Measurements from ENCODE around the gene MLST8.

Gene MLST8

GRCh38 chr16:2186505-2186904 lies 18.7 kb upstream of the MLST8 start:
- DNase-seq (ENCODE audit: low spot score): no peak
- TF ChIP-seq CTCF (conservative IDR thresholded peaks at IDR 0.05; ENCODE audit: low read depth): no peak
- H3K27ac ChIP-seq: no peak overlapping the region
- POLR2A ChIA-PET (ENCODE audit: low non-redundant PET): no interaction called here
- CTCF ChIA-PET: no interaction called here

- DNase-seq (ENCODE audit: low spot score): no peak
- no peak for TF ChIP-seq CTCF (conservative IDR thresholded peaks at IDR 0.05; ENCODE audit: low read depth)
- ChIA-PET CTCF (interaction anchor here (0.6 kb wide), 1 partner anchor 348 kb away, joined by 3 read pairs; no protein-coding TSS in a partner anchor), POLR2A (ENCODE audit: low non-redundant PET) (no interaction called here)
- no peak overlapping the region for H3K27ac ChIP-seq
Observed at GRCh38 chr16:2187212-2187611, 18.0 kb upstream of the MLST8 start.

- CTCF ChIA-PET: interaction anchor here (0.7 kb wide), 1 partner anchor 361 kb away, joined by 3 read pairs; the partner anchor contains the start of gene FAHD1
- no peak overlapping the region for H3K27ac ChIP-seq
- no peak for DNase-seq (ENCODE audit: low spot score)
- TF ChIP-seq CTCF (conservative IDR thresholded peaks at IDR 0.05; ENCODE audit: low read depth): no peak
- POLR2A ChIA-PET (ENCODE audit: low non-redundant PET): no interaction called here
Observed at GRCh38 chr16:2188395-2188794, 16.9 kb upstream of the MLST8 start.

- POLR2A ChIA-PET (ENCODE audit: low non-redundant PET): no interaction called here
- TF ChIP-seq CTCF (conservative IDR thresholded peaks at IDR 0.05; ENCODE audit: low read depth): no peak
- CTCF ChIA-PET: no interaction called here
- no peak for DNase-seq (ENCODE audit: low spot score)
- no peak overlapping the region for H3K27ac ChIP-seq
Observed at GRCh38 chr16:2189252-2189893, 15.9 kb upstream of the MLST8 start.

GRCh38 chr16:2190002-2190658 lies 15.1 kb upstream of the MLST8 start:
- ChIA-PET CTCF (interaction anchor here (0.5 kb wide), 1 partner anchor 599 kb away, joined by 3 read pairs; no protein-coding TSS in a partner anchor), POLR2A (ENCODE audit: low non-redundant PET) (no interaction called here)
- no peak for TF ChIP-seq CTCF (conservative IDR thresholded peaks at IDR 0.05; ENCODE audit: low read depth)
- peak overlapping the region; percentile 10; the same call in 1 of the 2 replicates for H3K27ac ChIP-seq
- DNase-seq (ENCODE audit: low spot score): no peak

- no peak for DNase-seq (ENCODE audit: low spot score)
- peak overlapping the region; percentile 14 for H3K27ac ChIP-seq
- CTCF ChIA-PET: interaction anchor here (0.5 kb wide), 1 partner anchor 598 kb away, joined by 3 read pairs; no protein-coding TSS in a partner anchor
- POLR2A ChIA-PET (ENCODE audit: low non-redundant PET): no interaction called here
- TF ChIP-seq CTCF (conservative IDR thresholded peaks at IDR 0.05; ENCODE audit: low read depth): no peak
Observed at GRCh38 chr16:2190659-2191445, 14.4 kb upstream of the MLST8 start.

All from RWPE1 (cell line).